ENCODE data around the gene MYLK. TPM values are rescaled to one million over a fixed set of nuclear protein-coding genes. Genes with fewer than 3 reads are reported as not detected.

Gene MYLK
- total RNA-seq, 4 donors from 2014 or later: 32.0 to 81.2 (median 61.5) TPM

DNA sequence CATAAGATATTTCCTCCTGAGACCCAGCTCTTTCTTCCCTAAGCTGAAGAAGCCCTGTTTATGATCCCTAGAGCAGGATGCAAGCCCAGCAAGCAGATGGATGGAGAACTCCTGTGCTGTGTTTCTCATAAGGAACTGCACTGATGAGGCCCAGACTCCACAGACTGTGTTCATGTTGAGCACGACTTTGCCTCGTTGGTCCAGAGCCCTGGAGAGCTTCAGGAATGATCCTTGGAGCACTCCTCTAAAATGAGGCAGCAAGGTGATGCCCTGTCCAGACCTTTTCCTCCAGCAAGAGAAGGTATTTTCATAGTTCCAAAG lies 83.8 kb downstream of the MYLK start:
- peak overlapping the region in 1 of 4 donors; percentile 34 for H3K27ac ChIP-seq

DNA sequence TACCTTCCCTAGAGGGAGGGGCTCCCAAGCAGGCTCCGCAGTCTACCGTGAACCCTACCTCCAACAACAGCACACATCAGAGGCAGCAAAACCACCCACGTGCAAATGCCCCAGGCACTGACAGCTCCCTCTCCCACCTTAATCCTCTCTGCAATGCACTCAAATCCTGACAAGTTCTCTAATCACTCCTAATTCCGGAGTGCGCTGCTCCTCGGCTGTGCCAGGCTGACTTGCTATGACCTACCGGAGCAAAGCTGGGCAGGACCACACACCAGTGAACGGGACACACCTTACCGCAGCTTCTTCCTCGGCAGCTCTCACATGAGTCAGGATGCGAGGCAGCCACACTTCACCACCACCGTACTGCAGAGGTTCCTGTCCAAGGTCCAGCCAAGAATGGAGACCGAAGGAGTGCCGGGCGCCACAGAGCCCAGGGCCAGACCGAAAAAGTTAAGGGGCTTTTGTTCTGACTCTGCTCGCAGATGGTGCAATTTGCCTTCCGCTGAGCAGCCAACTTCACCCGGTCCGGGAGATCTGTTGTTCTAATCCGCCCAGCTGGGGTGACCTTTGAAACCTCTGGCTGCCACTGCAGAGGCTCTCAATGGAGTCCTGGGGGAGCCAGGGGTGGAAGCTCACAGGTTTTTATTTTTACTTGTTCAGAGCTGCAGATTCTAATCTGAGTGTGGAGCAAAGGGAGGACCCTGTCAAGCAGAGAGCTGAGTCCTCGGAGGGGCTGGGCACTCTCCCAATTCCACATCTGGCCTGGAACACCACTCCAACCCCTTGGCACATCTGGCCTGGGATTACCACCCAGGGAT lies 84.4 kb downstream of the MYLK start:
- H3K27ac ChIP-seq: peak overlapping the region in 1 of 4 donors; percentile 34
- peak overlapping the region in 1 of 4 donors; percentile 19 for H3K4me3 ChIP-seq
- peak; percentile 15 to 23 for DNase-seq (ENCODE audit: low spot score in 2 of 2)
- TF ChIP-seq POLR2A (IDR thresholded peaks at IDR 0.05) (no peak), EP300 (IDR thresholded peaks at IDR 0.05) (no peak)
- TF ChIP-seq, protein P1, sequence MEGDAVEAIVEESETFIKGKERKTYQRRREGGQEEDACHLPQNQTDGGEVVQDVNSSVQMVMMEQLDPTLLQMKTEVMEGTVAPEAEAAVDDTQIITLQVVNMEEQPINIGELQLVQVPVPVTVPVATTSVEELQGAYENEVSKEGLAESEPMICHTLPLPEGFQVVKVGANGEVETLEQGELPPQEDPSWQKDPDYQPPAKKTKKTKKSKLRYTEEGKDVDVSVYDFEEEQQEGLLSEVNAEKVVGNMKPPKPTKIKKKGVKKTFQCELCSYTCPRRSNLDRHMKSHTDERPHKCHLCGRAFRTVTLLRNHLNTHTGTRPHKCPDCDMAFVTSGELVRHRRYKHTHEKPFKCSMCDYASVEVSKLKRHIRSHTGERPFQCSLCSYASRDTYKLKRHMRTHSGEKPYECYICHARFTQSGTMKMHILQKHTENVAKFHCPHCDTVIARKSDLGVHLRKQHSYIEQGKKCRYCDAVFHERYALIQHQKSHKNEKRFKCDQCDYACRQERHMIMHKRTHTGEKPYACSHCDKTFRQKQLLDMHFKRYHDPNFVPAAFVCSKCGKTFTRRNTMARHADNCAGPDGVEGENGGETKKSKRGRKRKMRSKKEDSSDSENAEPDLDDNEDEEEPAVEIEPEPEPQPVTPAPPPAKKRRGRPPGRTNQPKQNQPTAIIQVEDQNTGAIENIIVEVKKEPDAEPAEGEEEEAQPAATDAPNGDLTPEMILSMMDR (IDR thresholded peaks at IDR 0.05): no peak
- WGBS, 2 donors: 32 to 43% methylated on average over 20 to 22 of the region's 22 CpGs
- H3K36me3 ChIP-seq: no peaks in the 10 kb centered on the region
- no peaks in the 10 kb centered on the region for H3K9me3 ChIP-seq
- H3K27me3 ChIP-seq: no peaks in the 10 kb centered on the region
- H3K4me1 ChIP-seq: peaks cover 0 to 16% (median 3%) of the 10 kb centered on the region in 4 donors

More for the DNA sequence above, 83.8 kb downstream of the MYLK start:
- Histone ChIP-seq H3K4me3 (no peak overlapping the region), H3K36me3 (no peaks in the 10 kb centered on the region), H3K9me3 (no peaks in the 10 kb centered on the region), H3K27me3 (no peaks in the 10 kb centered on the region), H3K4me1 (peaks cover 0 to 16% (median 3%) of the 10 kb centered on the region in 4 donors)
- no peak for TF ChIP-seq POLR2A (IDR thresholded peaks at IDR 0.05)
- no peak for TF ChIP-seq EP300 (IDR thresholded peaks at IDR 0.05)
- TF ChIP-seq, protein P1 (IDR thresholded peaks at IDR 0.05): no peak
- DNase-seq (ENCODE audit: low spot score in 2 of 2): no peak
- 60 to 74% methylated on average over 2 of the region's 2 CpGs for WGBS, 2 donors

DNA sequence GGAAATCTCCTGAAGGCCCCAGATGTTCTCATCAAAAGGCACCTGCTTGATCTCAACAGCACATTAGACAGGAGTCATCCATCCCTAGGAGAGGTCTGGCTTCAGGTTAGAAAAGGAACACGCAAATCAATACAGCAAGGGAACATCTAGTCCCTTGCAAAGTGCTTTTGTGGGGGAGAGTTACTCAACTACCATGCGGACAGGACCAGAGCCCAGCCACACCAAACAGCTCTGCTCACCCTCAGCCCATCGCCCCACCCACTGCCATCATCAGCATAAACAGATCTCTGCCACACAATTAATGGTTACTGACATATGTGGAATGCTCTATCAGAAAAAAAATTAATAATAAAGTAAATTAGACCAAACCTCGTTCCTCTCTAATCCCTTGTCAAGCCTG lies 85.6 kb downstream of the MYLK start:
- peaks cover 0 to 16% (median 3%) of the 10 kb centered on the region in 4 donors for H3K4me1 ChIP-seq
- no peak overlapping the region for H3K27ac ChIP-seq
- WGBS, 2 donors: 95 to 96% methylated on average over 4 of the region's 4 CpGs
- DNase-seq (ENCODE audit: low spot score in 2 of 2): no peak
- H3K9me3 ChIP-seq: no peaks in the 10 kb centered on the region
- no peak for TF ChIP-seq EP300 (IDR thresholded peaks at IDR 0.05)
- TF ChIP-seq, protein P1 (IDR thresholded peaks at IDR 0.05): no peak
- TF ChIP-seq POLR2A (IDR thresholded peaks at IDR 0.05): no peak
- no peaks in the 10 kb centered on the region for H3K36me3 ChIP-seq
- no peak overlapping the region for H3K4me3 ChIP-seq
- no peaks in the 10 kb centered on the region for H3K27me3 ChIP-seq

DNA sequence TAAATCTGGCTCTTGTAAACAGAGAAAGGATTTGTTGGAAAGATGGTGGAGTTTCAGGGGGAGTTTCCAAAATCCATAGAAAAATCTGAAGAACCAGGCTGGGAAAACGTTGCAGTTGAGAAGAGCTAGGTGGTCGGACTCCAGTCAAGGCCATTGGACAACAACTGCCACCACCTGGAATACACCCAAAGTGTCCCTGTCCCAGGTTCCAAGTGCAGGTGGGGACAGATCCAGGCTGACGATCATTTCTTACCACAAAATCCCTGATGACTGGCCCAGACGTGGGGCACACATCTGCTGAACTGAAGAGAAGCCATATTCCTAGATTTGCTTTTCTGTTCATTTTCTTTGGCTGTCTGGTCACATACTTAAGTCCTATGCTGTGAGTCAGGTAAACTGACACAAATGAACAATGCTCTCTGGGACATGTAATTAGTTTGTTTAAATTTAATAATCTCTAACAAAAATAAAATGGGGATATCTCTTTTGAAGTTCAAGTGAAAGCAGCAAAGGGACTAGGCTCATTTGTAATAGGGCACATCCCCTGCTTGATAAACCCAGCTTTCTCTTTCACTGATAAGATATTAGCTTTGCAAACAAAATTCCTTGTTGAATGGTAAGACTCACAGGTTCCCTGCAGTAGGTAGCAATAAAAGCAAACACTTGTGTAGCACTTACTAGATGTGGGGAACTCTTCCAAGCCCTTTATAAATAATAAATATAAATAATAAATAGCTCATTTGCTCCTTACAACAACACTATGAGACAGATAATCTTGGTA lies 88.5 kb downstream of the MYLK start:
- Histone ChIP-seq H3K4me3 (no peak overlapping the region), H3K9me3 (no peaks in the 10 kb centered on the region), H3K27ac (no peak overlapping the region), H3K36me3 (no peaks in the 10 kb centered on the region), H3K4me1 (peaks cover 0 to 14% (median 3%) of the 10 kb centered on the region in 4 donors), H3K27me3 (no peaks in the 10 kb centered on the region)
- no peak for DNase-seq (ENCODE audit: low spot score in 2 of 2)
- TF ChIP-seq, protein P1 (IDR thresholded peaks at IDR 0.05): no peak
- TF ChIP-seq POLR2A (IDR thresholded peaks at IDR 0.05) (no peak), EP300 (IDR thresholded peaks at IDR 0.05) (no peak)
- 78 to 82% methylated on average over 4 of the region's 4 CpGs for WGBS, 2 donors

DNA sequence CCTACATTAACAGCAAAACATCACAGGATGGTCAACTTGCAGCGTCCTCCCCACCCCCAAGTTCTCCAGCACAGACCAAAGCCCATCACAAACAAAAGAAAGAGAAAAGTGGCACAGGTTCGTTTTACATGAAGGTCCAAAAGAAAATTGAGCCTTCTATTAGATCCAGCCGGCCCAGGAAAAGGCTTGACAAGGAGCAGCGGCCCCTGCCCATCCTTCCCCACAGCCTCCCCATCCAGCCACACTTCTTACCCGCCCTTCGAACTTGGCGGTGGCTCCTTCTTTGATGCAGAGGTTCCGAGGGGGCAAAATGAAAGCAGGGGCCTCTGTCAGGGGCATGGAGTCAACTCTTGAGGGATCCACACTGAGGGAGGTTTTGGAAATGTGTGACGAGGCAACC lies 90.7 kb downstream of the MYLK start:
- DNase-seq (ENCODE audit: low spot score in 2 of 2): no peak
- TF ChIP-seq EP300 (IDR thresholded peaks at IDR 0.05) (no peak), POLR2A (IDR thresholded peaks at IDR 0.05) (no peak)
- TF ChIP-seq, protein P1 (IDR thresholded peaks at IDR 0.05): no peak

More for the DNA sequence above, 90.7 kb downstream of the MYLK start:
- Histone ChIP-seq H3K4me1 (no peaks in the 10 kb centered on the region), H3K9me3 (no peaks in the 10 kb centered on the region), H3K4me3 (no peak overlapping the region), H3K27ac (no peak overlapping the region), H3K36me3 (no peaks in the 10 kb centered on the region), H3K27me3 (no peaks in the 10 kb centered on the region)
- WGBS, 2 donors: 91 to 95% methylated on average over 9 of the region's 9 CpGs

All from tibial nerve (tissue), 4 donors.